ENCODE results near the gene RNF14.
"Not testable (repeated sequence)": the region's sequence is repeated elsewhere in the genome, so short reads cannot be mapped to it uniquely, and the experiment has no call there.

RNF14 gene

GRCh38 chr5:141968914-141969608, at the start of gene RNF14:
Gene RNF14, plus strand, starts transcription at chr5:141969105. Its CDS starts 4,484 bp downstream, at chr5:141973589.
- peak; percentile 92 for DNase-seq (ENCODE audit: low spot score)

GRCh38 chr5:141919218-141920119, 49.4 kb upstream of the RNF14 start:
- no peak for DNase-seq (ENCODE audit: low spot score)

GRCh38 chr5:141920771-141921170, 48.1 kb upstream of the RNF14 start:
- DNase-seq (ENCODE audit: low spot score) = no peak

- not testable (repeated sequence) for DNase-seq (ENCODE audit: low spot score)
These were observed 46.0 kb upstream of the RNF14 start for GRCh38 chr5:141922827-141923447.

- peak; percentile 92 for DNase-seq (ENCODE audit: low spot score)
These were observed 45.2 kb upstream of the RNF14 start, which contains the start of gene DELE1 for GRCh38 chr5:141923448-141924313. Gene DELE1, plus strand, starts transcription at chr5:141923871. Its CDS starts 71 bp downstream, at chr5:141923942.

GRCh38 chr5:141926434-141926833, 42.5 kb upstream of the RNF14 start:
- DNase-seq (ENCODE audit: low spot score) = no peak

- DNase-seq (ENCODE audit: low spot score) = no peak
These were observed 40.9 kb upstream of the RNF14 start for GRCh38 chr5:141928051-141928450.

- no peak for DNase-seq (ENCODE audit: low spot score)
These were observed 39.4 kb upstream of the RNF14 start for GRCh38 chr5:141929398-141930058.

GRCh38 chr5:141931694-141932093, 37.2 kb upstream of the RNF14 start:
- DNase-seq (ENCODE audit: low spot score) = no peak

GRCh38 chr5:141933151-141933550, 35.8 kb upstream of the RNF14 start:
- no peak for DNase-seq (ENCODE audit: low spot score)

GRCh38 chr5:141934099-141934844, 34.6 kb upstream of the RNF14 start:
- no peak for DNase-seq (ENCODE audit: low spot score)

GRCh38 chr5:141935538-141935937, 33.4 kb upstream of the RNF14 start:
- DNase-seq (ENCODE audit: low spot score) = no peak

GRCh38 chr5:141940695-141941271, 28.1 kb upstream of the RNF14 start:
- DNase-seq (ENCODE audit: low spot score) = no peak

GRCh38 chr5:141941307-141941706, 27.6 kb upstream of the RNF14 start:
- no peak for DNase-seq (ENCODE audit: low spot score)

GRCh38 chr5:141941779-141942178, 27.1 kb upstream of the RNF14 start:
- DNase-seq (ENCODE audit: low spot score) = no peak

GRCh38 chr5:141942185-141942857, 26.6 kb upstream of the RNF14 start:
- no peak for DNase-seq (ENCODE audit: low spot score)

- no peak for DNase-seq (ENCODE audit: low spot score)
These were observed 24.8 kb upstream of the RNF14 start for GRCh38 chr5:141944076-141944475.

GRCh38 chr5:141945511-141946051, 23.3 kb upstream of the RNF14 start:
- no peak for DNase-seq (ENCODE audit: low spot score)

GRCh38 chr5:141947316-141947715, 21.6 kb upstream of the RNF14 start:
- DNase-seq (ENCODE audit: low spot score) = no peak

Measured in germinal center (tissue), 1 donor.